PFSK-1 (cell line): ENCODE results near the gene KMT2A. TPM values are rescaled to one million over a fixed set of nuclear protein-coding genes. Genes with fewer than 3 reads are reported as not detected.

Source experiments
- FOXP2 ChIP-seq: optimal IDR thresholded peaks from 2 replicates; pipeline ENCODE3; 2011; ENCODE audit warnings: borderline replicate concordance, control low read depth, inconsistent platforms; ENCODE audit not compliant: insufficient read depth; ENCODE audit errors: extremely low read length, extremely low read depth
- POLR2AphosphoS5 ChIP-seq: IDR thresholded peaks from 2 replicates; pipeline ENCODE4 v1.6.1; 2012; ENCODE audit warnings: low read depth, mild to moderate bottlenecking, control low read depth, low read length, moderate library complexity
- SIN3A ChIP-seq: IDR thresholded peaks from 2 replicates; pipeline ENCODE4 v1.6.1; 2012; ENCODE audit warnings: mild to moderate bottlenecking, low read length, moderate library complexity, borderline replicate concordance; ENCODE audit not compliant: insufficient read depth
- TAF1 ChIP-seq: IDR thresholded peaks from 2 replicates; pipeline ENCODE4 v1.6.1; 2012; ENCODE audit warnings: low read length, control low read depth, borderline replicate concordance; ENCODE audit not compliant: insufficient read depth
- polyA plus RNA-seq: library from polyadenylated mRNA; unstranded; fragments of >200 nt; gene quantifications from one replicate; pipeline ENCODE4 v1.2.1, GENCODE V29; 2012; ENCODE audit warnings: low read depth, missing spikeins; ENCODE audit not compliant: insufficient read length
- TF ChIP-seq, protein P1 (sequence below), 2 experiments: IDR thresholded peaks; 2 replicates each; pipeline versions ENCODE4 v1.6.1 to v1.8.0; 2011 to 2012; ENCODE audit warnings: low read depth in 2 of 2, low read length in 2 of 2, control low read depth in 1 of 2, inconsistent platforms in 1 of 2, mild to moderate bottlenecking in 1 of 2, moderate library complexity in 1 of 2; ENCODE audit not compliant: insufficient read depth in 1 of 2

Gene KMT2A
- polyA plus RNA-seq: 22.4 TPM

DNA sequence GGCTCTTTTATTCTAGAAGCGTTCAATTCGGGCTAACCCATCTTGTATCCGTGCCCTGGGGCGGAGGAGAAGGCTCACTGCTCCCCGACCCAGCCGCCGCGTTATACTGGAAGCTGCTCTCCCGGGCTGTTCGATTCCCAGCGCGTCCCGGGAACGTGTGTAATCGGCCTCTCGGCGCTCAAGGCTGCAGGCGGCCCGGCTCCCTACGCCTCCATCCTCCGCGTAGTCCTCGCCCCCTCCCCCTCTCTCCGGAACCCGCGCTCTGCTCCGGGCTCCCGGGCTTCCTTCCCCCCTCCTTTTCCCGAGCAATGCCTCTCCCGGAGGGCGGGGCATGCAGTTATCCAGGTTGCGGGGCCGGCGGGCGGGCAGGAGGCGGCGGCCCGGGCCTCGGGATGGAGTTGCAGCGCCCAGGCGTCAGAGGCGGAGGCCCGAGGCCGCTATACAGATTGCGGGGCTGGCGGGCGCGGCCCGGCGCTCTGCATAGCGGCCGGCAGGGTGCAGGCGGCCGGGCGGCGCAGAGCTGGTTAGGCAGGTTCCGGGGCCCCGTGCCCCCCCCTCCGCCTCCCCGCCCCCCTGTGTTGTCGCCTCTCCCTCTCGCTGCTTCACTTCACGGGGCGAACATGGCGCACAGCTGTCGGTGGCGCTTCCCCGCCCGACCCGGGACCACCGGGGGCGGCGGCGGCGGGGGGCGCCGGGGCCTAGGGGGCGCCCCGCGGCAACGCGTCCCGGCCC, at the start of gene KMT2A:
KMT2A (plus strand) TSS at position 600 of the 732 bp plus-strand sequence; CDS start at position 621, 21 bp downstream.
- TF ChIP-seq SIN3A (peak; percentile 51; the same call in 1 of the 2 replicates), FOXP2 (peak; percentile 57), POLR2AphosphoS5 (peak; percentile 69; the same call in 1 of the 2 replicates), TAF1 (peak; percentile 81)
- TF ChIP-seq, protein P1, sequence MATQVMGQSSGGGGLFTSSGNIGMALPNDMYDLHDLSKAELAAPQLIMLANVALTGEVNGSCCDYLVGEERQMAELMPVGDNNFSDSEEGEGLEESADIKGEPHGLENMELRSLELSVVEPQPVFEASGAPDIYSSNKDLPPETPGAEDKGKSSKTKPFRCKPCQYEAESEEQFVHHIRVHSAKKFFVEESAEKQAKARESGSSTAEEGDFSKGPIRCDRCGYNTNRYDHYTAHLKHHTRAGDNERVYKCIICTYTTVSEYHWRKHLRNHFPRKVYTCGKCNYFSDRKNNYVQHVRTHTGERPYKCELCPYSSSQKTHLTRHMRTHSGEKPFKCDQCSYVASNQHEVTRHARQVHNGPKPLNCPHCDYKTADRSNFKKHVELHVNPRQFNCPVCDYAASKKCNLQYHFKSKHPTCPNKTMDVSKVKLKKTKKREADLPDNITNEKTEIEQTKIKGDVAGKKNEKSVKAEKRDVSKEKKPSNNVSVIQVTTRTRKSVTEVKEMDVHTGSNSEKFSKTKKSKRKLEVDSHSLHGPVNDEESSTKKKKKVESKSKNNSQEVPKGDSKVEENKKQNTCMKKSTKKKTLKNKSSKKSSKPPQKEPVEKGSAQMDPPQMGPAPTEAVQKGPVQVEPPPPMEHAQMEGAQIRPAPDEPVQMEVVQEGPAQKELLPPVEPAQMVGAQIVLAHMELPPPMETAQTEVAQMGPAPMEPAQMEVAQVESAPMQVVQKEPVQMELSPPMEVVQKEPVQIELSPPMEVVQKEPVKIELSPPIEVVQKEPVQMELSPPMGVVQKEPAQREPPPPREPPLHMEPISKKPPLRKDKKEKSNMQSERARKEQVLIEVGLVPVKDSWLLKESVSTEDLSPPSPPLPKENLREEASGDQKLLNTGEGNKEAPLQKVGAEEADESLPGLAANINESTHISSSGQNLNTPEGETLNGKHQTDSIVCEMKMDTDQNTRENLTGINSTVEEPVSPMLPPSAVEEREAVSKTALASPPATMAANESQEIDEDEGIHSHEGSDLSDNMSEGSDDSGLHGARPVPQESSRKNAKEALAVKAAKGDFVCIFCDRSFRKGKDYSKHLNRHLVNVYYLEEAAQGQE (IDR thresholded peaks at IDR 0.05; ENCODE audit: insufficient read depth in 1 of 2, low read depth in 2 of 2, low read length in 2 of 2): peak; percentile 24 to 55; a peak in 1 of 4 replicates

DNA sequence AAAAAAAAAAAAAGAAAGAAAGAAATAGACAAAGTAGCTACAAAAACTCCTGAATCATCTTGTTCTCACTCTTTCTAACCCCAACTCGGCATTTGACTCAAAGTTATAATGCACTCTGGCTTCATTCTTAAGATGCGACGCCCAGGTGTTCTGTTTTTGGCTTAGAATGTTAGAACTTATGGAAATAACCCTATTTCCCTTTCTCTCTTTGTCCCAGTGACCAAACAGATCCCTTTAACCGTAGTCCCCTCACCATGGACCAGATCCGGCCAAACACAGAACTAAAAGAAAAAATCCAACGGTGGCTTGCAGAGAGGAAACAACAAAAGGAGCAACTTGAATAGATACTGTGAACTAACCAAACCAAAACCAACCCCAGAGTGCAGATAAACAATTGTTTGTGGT, 40.2 kb upstream of the KMT2A start:
- TF ChIP-seq SIN3A (no peak), POLR2AphosphoS5 (no peak), FOXP2 (no peak), TAF1 (no peak)
- TF ChIP-seq, protein P1 (IDR thresholded peaks at IDR 0.05; ENCODE audit: insufficient read depth in 1 of 2, low read depth in 2 of 2, low read length in 2 of 2): no peak

DNA sequence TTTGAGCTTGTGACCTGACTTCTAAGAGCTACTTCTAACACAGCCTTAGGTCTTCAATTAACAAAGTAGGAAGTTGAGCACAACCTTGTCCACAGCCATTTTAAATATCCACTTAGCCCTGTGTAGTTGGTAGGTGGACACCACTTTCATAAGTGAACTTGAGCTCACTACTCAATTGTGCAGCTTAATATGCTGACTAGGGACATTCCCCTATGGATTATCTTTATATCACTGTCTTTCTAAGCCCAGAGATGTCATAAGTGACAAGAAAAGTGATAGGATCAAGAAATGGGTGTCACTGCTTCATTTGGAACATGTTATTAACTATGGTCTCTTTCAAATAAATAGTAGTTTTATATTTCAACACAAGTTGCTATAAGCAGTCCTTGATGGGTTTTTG, 38.8 kb upstream of the KMT2A start:
- TF ChIP-seq POLR2AphosphoS5 (no peak), FOXP2 (no peak), SIN3A (no peak), TAF1 (no peak)
- TF ChIP-seq, protein P1 (IDR thresholded peaks at IDR 0.05; ENCODE audit: insufficient read depth in 1 of 2, low read depth in 2 of 2, low read length in 2 of 2): no peak

DNA sequence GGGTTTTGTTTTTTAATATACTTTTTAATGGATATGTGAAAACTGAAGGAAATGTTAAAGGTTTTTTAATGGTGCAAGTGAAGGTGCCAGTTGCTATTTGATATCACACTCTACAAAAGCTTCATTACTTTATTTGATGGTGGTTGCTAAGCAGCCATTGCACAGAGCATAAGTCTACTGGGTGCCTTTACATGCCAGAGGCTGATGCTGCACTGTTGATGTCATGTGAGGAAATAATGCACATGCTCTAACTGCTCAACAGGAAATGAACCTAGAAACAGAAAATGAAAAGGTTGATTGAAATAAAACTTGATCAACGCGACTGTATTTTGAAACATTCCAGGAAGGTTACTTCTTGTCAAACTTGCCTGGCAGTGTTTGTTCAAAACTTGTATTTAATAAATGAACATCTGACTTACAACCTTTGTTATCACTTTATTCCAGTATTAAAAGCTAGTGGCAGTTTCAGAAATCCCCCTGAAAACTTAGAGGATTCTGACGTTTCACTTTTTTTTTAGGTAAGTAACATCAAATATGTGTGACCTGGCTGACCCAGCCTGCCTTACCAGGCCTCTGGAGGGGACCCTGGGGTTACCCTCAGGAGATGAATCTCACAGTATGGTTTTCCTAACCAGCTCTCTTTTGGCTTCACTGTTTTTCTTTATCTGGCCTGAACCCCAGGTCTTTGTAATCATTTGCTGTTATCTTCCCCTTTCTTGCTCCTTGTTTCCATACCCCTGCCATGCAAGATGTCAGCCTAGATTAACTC, 37.3 kb upstream of the KMT2A start:
- TF ChIP-seq, protein P1 (IDR thresholded peaks at IDR 0.05; ENCODE audit: insufficient read depth in 1 of 2, low read depth in 2 of 2, low read length in 2 of 2): no peak
- TF ChIP-seq FOXP2 (no peak), TAF1 (no peak), POLR2AphosphoS5 (no peak), SIN3A (no peak)
